SK-N-SH (cell line): ENCODE measurements around the gene PPIF.

ENCODE experiments used
- POLR2AphosphoS5 ChIP-seq: IDR thresholded peaks from 2 replicates; pipeline ENCODE4 v1.6.1; 2012; ENCODE audit warnings: low read depth, low read length
- RFX5 ChIP-seq: IDR thresholded peaks from 2 replicates; pipeline ENCODE4 v1.6.1; 2012; ENCODE audit warnings: mild to moderate bottlenecking, improper control_type of control experiment, low read length
- TF ChIP-seq, protein P1 (sequence below): IDR thresholded peaks from 2 replicates; pipeline ENCODE4; 2012
- TF ChIP-seq, protein P2 (sequence below): fragments of 200-600 bp; sonication (generic); IDR thresholded peaks from 2 replicates; pipeline ENCODE4 v1.6.1; 2017; ENCODE audit warnings: antibody characterized with exemption, mild to moderate bottlenecking, moderate library complexity

DNA sequence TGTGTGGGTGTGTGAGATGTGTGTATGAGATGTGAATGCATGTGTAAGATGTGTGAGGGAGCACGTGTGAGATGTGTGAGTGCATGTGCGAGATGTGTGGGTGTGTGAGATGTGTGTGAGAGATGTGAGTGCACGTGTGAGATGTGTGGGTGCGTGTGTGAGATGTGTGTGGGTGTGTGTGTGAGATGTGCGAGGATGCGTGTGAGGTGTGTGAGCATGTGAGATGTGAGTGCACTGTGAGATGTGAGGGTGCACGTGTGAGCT is 31.0 kb downstream of the PPIF start:
- TF ChIP-seq, protein P1, sequence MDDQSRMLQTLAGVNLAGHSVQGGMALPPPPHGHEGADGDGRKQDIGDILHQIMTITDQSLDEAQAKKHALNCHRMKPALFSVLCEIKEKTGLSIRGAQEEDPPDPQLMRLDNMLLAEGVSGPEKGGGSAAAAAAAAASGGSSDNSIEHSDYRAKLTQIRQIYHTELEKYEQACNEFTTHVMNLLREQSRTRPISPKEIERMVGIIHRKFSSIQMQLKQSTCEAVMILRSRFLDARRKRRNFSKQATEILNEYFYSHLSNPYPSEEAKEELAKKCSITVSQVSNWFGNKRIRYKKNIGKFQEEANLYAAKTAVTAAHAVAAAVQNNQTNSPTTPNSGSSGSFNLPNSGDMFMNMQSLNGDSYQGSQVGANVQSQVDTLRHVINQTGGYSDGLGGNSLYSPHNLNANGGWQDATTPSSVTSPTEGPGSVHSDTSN = no peak
- TF ChIP-seq RFX5 (no peak), POLR2AphosphoS5 (no peak)
- TF ChIP-seq, protein P2, sequence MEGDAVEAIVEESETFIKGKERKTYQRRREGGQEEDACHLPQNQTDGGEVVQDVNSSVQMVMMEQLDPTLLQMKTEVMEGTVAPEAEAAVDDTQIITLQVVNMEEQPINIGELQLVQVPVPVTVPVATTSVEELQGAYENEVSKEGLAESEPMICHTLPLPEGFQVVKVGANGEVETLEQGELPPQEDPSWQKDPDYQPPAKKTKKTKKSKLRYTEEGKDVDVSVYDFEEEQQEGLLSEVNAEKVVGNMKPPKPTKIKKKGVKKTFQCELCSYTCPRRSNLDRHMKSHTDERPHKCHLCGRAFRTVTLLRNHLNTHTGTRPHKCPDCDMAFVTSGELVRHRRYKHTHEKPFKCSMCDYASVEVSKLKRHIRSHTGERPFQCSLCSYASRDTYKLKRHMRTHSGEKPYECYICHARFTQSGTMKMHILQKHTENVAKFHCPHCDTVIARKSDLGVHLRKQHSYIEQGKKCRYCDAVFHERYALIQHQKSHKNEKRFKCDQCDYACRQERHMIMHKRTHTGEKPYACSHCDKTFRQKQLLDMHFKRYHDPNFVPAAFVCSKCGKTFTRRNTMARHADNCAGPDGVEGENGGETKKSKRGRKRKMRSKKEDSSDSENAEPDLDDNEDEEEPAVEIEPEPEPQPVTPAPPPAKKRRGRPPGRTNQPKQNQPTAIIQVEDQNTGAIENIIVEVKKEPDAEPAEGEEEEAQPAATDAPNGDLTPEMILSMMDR = no peak
